ENCODE results near the gene AKAP6. TPM values are rescaled to one million over a fixed set of nuclear protein-coding genes. Genes with fewer than 3 reads are reported as not detected.
"Not testable (repeated sequence)": the region's sequence is repeated elsewhere in the genome, so short reads cannot be mapped to it uniquely, and the experiment has no call there.

Gene AKAP6
- total RNA-seq, 4 donors from 2014 or later: 1.1 to 16.0 (median 6.0) TPM

- Histone ChIP-seq H3K4me1 (peaks cover 0 to 9% (median 0%) of the 10 kb centered on the region in 3 donors), H3K36me3 (no peaks in the 10 kb centered on the region), H3K27ac (no peak overlapping the region), H3K27me3 (no peaks in the 10 kb centered on the region), H3K4me3 (no peak overlapping the region), H3K9me3 (no peaks in the 10 kb centered on the region)
- TF ChIP-seq POLR2A (IDR thresholded peaks at IDR 0.05) (no peak), CTCF (IDR thresholded peaks at IDR 0.05) (no peak)
- DNase-seq: no peak
- WGBS, 2 donors: 62 to 72% methylated on average over 1 of the region's 1 CpG
- intact Hi-C loops (cut with DNase I): no loop called here
These were observed 249.1 kb downstream of the AKAP6 start for GRCh38 chr14:32578181-32578580.

GRCh38 chr14:32583427-32583826 lies 254.3 kb downstream of the AKAP6 start:
- H3K4me3 ChIP-seq; H3K9me3 ChIP-seq; H3K4me1 ChIP-seq; H3K27me3 ChIP-seq; intact Hi-C loops (cut with DNase I); DNase-seq; H3K27ac ChIP-seq; H3K36me3 ChIP-seq: not testable (repeated sequence)
- 60 to 81% methylated on average over 1 to 8 of the region's 13 CpGs for WGBS, 2 donors

- no peaks in the 10 kb centered on the region for H3K4me1 ChIP-seq
- H3K4me3 ChIP-seq: no peak overlapping the region
- H3K36me3 ChIP-seq: no peaks in the 10 kb centered on the region
- H3K9me3 ChIP-seq: peaks cover 0 to 6% (median 0%) of the 10 kb centered on the region in 3 donors
- TF ChIP-seq CTCF (IDR thresholded peaks at IDR 0.05): no peak
- TF ChIP-seq POLR2A (IDR thresholded peaks at IDR 0.05): no peak
- 87 to 88% methylated on average over 4 to 5 of the region's 5 CpGs for WGBS, 2 donors
- H3K27ac ChIP-seq: no peak overlapping the region
- no peak for DNase-seq
- H3K27me3 ChIP-seq: no peaks in the 10 kb centered on the region
- intact Hi-C loops (cut with DNase I): no loop called here
These were observed 255.0 kb downstream of the AKAP6 start for GRCh38 chr14:32584079-32584478.

- 73 to 76% methylated on average over 1 of the region's 1 CpG for WGBS, 2 donors
- no peaks in the 10 kb centered on the region for H3K36me3 ChIP-seq
- intact Hi-C loops (cut with DNase I): no loop called here
- no peak for TF ChIP-seq CTCF (IDR thresholded peaks at IDR 0.05)
- TF ChIP-seq POLR2A (IDR thresholded peaks at IDR 0.05): no peak
- no peak overlapping the region for H3K27ac ChIP-seq
- peaks cover 0 to 3% (median 0%) of the 10 kb centered on the region in 3 donors for H3K4me1 ChIP-seq
- DNase-seq: no peak
- H3K4me3 ChIP-seq: no peak overlapping the region
- no peaks in the 10 kb centered on the region for H3K27me3 ChIP-seq
- H3K9me3 ChIP-seq: peaks cover 0 to 6% (median 0%) of the 10 kb centered on the region in 3 donors
These were observed 258.4 kb downstream of the AKAP6 start for GRCh38 chr14:32587461-32587860.

- TF ChIP-seq POLR2A (IDR thresholded peaks at IDR 0.05) (no peak), CTCF (IDR thresholded peaks at IDR 0.05) (peak; percentile 16 to 80 (median 43))
- 67 to 74% methylated on average over 6 of the region's 6 CpGs for WGBS, 2 donors
- Histone ChIP-seq H3K4me1 (peaks cover 0 to 3% (median 0%) of the 10 kb centered on the region in 3 donors), H3K36me3 (no peaks in the 10 kb centered on the region), H3K27me3 (no peaks in the 10 kb centered on the region), H3K27ac (no peak overlapping the region), H3K9me3 (peaks cover 0 to 3% (median 0%) of the 10 kb centered on the region in 3 donors), H3K4me3 (no peak overlapping the region)
- intact Hi-C loops (cut with DNase I): no loop called here
- no peak for DNase-seq
These were observed 259.6 kb downstream of the AKAP6 start for GRCh38 chr14:32588448-32589320.
